Activated naive CD8-positive, alpha-beta T cell (primary cell): Measurements from ENCODE around the gene ZNF530.

ENCODE experiments used
- H3K27ac Mint-ChIP-seq: one replicate; pipeline ENCODE4 v1.8.0; 2021; ENCODE audit warnings: mixed read lengths
- H3K27me3 Mint-ChIP-seq: one replicate; pipeline ENCODE4 v1.8.0; 2021; ENCODE audit warnings: mixed read lengths
- H3K36me3 Mint-ChIP-seq: one replicate; pipeline ENCODE4 v1.8.0; 2021; ENCODE audit warnings: mixed read lengths
- H3K4me1 Mint-ChIP-seq: one replicate; pipeline ENCODE4 v1.8.0; 2021; ENCODE audit warnings: low read depth, mixed read lengths
- H3K4me3 Mint-ChIP-seq: one replicate; pipeline ENCODE4 v1.8.0; 2021; ENCODE audit warnings: mild to moderate bottlenecking, mixed read lengths
- H3K9me3 Mint-ChIP-seq: one replicate; pipeline ENCODE4 v1.8.0; 2021; ENCODE audit warnings: low read depth, mixed read lengths

The ZNF530 gene

GRCh38 chr19:57583521-57584416, 15.9 kb upstream of the ZNF530 start, which contains the start of gene ZIK1:
TSS of gene ZIK1 (plus strand) at chr19:57584145. CDS start at chr19:57584357, 212 bp downstream.
- Mint-ChIP-seq H3K9me3 (peaks cover 25% of the 10 kb centered on the region), H3K4me3 (peak within 1 kb of the TSS; percentile 94), H3K27me3 (no peaks in the 10 kb centered on the region), H3K36me3 (peaks cover 37% of the 10 kb centered on the region), H3K27ac (peak within 1 kb of the TSS; percentile 81), H3K4me1 (peaks cover 17% of the 10 kb centered on the region)

GRCh38 chr19:57587529-57587928, 12.2 kb upstream of the ZNF530 start:
- peaks cover 13% of the 10 kb centered on the region for H3K4me1 Mint-ChIP-seq
- H3K36me3 Mint-ChIP-seq = peaks cover 67% of the 10 kb centered on the region
- no peak overlapping the region for H3K27ac Mint-ChIP-seq
- H3K27me3 Mint-ChIP-seq = no peaks in the 10 kb centered on the region
- H3K4me3 Mint-ChIP-seq = no peak overlapping the region
- peaks cover 26% of the 10 kb centered on the region for H3K9me3 Mint-ChIP-seq

- Mint-ChIP-seq H3K27ac (peak overlapping the region; percentile 75), H3K4me3 (peak overlapping the region; percentile 88), H3K4me1 (peaks cover 16% of the 10 kb centered on the region), H3K36me3 (peaks cover 46% of the 10 kb centered on the region), H3K27me3 (no peaks in the 10 kb centered on the region), H3K9me3 (peaks cover 38% of the 10 kb centered on the region)
These were observed 316 bp upstream of the ZNF530 start for GRCh38 chr19:57599377-57599760.

- peaks cover 2% of the 10 kb centered on the region for H3K4me1 Mint-ChIP-seq
- H3K27ac Mint-ChIP-seq = no peak overlapping the region
- peaks cover 25% of the 10 kb centered on the region for H3K9me3 Mint-ChIP-seq
- peaks cover 52% of the 10 kb centered on the region for H3K36me3 Mint-ChIP-seq
- H3K4me3 Mint-ChIP-seq = no peak overlapping the region
- H3K27me3 Mint-ChIP-seq = no peaks in the 10 kb centered on the region
These were observed 7.2 kb downstream of the ZNF530 start for GRCh38 chr19:57606931-57607330.

- no peak overlapping the region for H3K4me3 Mint-ChIP-seq
- peaks cover 40% of the 10 kb centered on the region for H3K36me3 Mint-ChIP-seq
- no peaks in the 10 kb centered on the region for H3K27me3 Mint-ChIP-seq
- H3K4me1 Mint-ChIP-seq = peaks cover 20% of the 10 kb centered on the region
- H3K27ac Mint-ChIP-seq = no peak overlapping the region
- peaks cover 16% of the 10 kb centered on the region for H3K9me3 Mint-ChIP-seq
These were observed 11.4 kb downstream of the ZNF530 start for GRCh38 chr19:57611113-57611512.

GRCh38 chr19:57613941-57614743, 14.5 kb downstream of the ZNF530 start, which contains the start of gene ZNF134:
TSS of gene ZNF134 (plus strand) at chr19:57614242. CDS start at chr19:57619469, 5,227 bp downstream.
- Mint-ChIP-seq H3K4me1 (peaks cover 27% of the 10 kb centered on the region), H3K4me3 (peak within 1 kb of the TSS; percentile 94), H3K9me3 (peaks cover 34% of the 10 kb centered on the region), H3K27me3 (no peaks in the 10 kb centered on the region), H3K27ac (peak within 1 kb of the TSS; percentile 82), H3K36me3 (peaks cover 52% of the 10 kb centered on the region)

- peaks cover 64% of the 10 kb centered on the region for H3K36me3 Mint-ChIP-seq
- peak overlapping the region; percentile 82 for H3K27ac Mint-ChIP-seq
- peaks cover 27% of the 10 kb centered on the region for H3K4me1 Mint-ChIP-seq
- H3K27me3 Mint-ChIP-seq = no peaks in the 10 kb centered on the region
- H3K9me3 Mint-ChIP-seq = peaks cover 41% of the 10 kb centered on the region
- peak overlapping the region; percentile 94 for H3K4me3 Mint-ChIP-seq
These were observed 15.7 kb downstream of the ZNF530 start for GRCh38 chr19:57615346-57615745.

- no peak overlapping the region for H3K4me3 Mint-ChIP-seq
- H3K36me3 Mint-ChIP-seq = peaks cover 75% of the 10 kb centered on the region
- no peaks in the 10 kb centered on the region for H3K27me3 Mint-ChIP-seq
- H3K27ac Mint-ChIP-seq = no peak overlapping the region
- peaks cover 8% of the 10 kb centered on the region for H3K4me1 Mint-ChIP-seq
- peaks cover 34% of the 10 kb centered on the region for H3K9me3 Mint-ChIP-seq
These were observed 21.1 kb downstream of the ZNF530 start for GRCh38 chr19:57620673-57621348.

- Mint-ChIP-seq H3K27me3 (no peaks in the 10 kb centered on the region), H3K36me3 (peaks cover 54% of the 10 kb centered on the region), H3K27ac (no peak overlapping the region), H3K4me1 (no peaks in the 10 kb centered on the region), H3K9me3 (peaks cover 24% of the 10 kb centered on the region), H3K4me3 (no peak overlapping the region)
These were observed 23.4 kb downstream of the ZNF530 start for GRCh38 chr19:57623091-57623490.

- H3K36me3 Mint-ChIP-seq = peaks cover 37% of the 10 kb centered on the region
- H3K27ac Mint-ChIP-seq = peak within 1 kb of the TSS; percentile 61
- H3K9me3 Mint-ChIP-seq = peaks cover 27% of the 10 kb centered on the region
- H3K27me3 Mint-ChIP-seq = no peaks in the 10 kb centered on the region
- H3K4me3 Mint-ChIP-seq = peak within 1 kb of the TSS; percentile 90
- H3K4me1 Mint-ChIP-seq = peaks cover 27% of the 10 kb centered on the region
These were observed 33.5 kb downstream of the ZNF530 start, which contains the start of gene ZNF211 for GRCh38 chr19:57632987-57633831. TSS of gene ZNF211 (plus strand) at chr19:57633168. CDS start at chr19:57633347, 179 bp downstream.

- Mint-ChIP-seq H3K4me3 (peak overlapping the region; percentile 90), H3K27ac (peak overlapping the region; percentile 61), H3K9me3 (peaks cover 30% of the 10 kb centered on the region), H3K4me1 (peaks cover 27% of the 10 kb centered on the region), H3K27me3 (no peaks in the 10 kb centered on the region), H3K36me3 (peaks cover 42% of the 10 kb centered on the region)
These were observed 34.1 kb downstream of the ZNF530 start for GRCh38 chr19:57633832-57634131.

GRCh38 chr19:57637379-57637778, 37.7 kb downstream of the ZNF530 start:
- no peaks in the 10 kb centered on the region for H3K27me3 Mint-ChIP-seq
- peaks cover 23% of the 10 kb centered on the region for H3K4me1 Mint-ChIP-seq
- peaks cover 40% of the 10 kb centered on the region for H3K9me3 Mint-ChIP-seq
- peaks cover 67% of the 10 kb centered on the region for H3K36me3 Mint-ChIP-seq
- H3K27ac Mint-ChIP-seq = no peak overlapping the region
- H3K4me3 Mint-ChIP-seq = no peak overlapping the region

- peaks cover 58% of the 10 kb centered on the region for H3K36me3 Mint-ChIP-seq
- no peaks in the 10 kb centered on the region for H3K27me3 Mint-ChIP-seq
- no peak overlapping the region for H3K4me3 Mint-ChIP-seq
- no peaks in the 10 kb centered on the region for H3K4me1 Mint-ChIP-seq
- peaks cover 44% of the 10 kb centered on the region for H3K9me3 Mint-ChIP-seq
- no peak overlapping the region for H3K27ac Mint-ChIP-seq
These were observed 42.1 kb downstream of the ZNF530 start for GRCh38 chr19:57641715-57642234.
